SU-DHL-6 (cell line): Measurements from ENCODE around the gene TECTA.

Source experiments
- H2AFZ ChIP-seq: fragments of 200-600 bp; sonication (generic); 2 replicates; pipeline ENCODE4 v1.6.1; 2014; ENCODE audit warnings: low read depth, mild to moderate bottlenecking, moderate library complexity, mixed read lengths, antibody characterized with exemption, low read length; ENCODE audit not compliant: severe bottlenecking
- H3F3A ChIP-seq: fragments of 200-600 bp; shearing (Covaris generic); 2 replicates; pipeline ENCODE4 v1.6.0; 2016; ENCODE audit warnings: antibody characterized with exemption, mild to moderate bottlenecking; ENCODE audit not compliant: insufficient read depth
- H3K27ac ChIP-seq: fragments of 200-600 bp; sonication (generic); 2 replicates; pipeline ENCODE4 v1.5.1; 2016; ENCODE audit warnings: low read depth, mild to moderate bottlenecking, low read length, moderate library complexity, mixed read lengths
- H3K27me3 ChIP-seq: fragments of 200-600 bp; sonication (generic), shearing (Covaris generic); 2 replicates; pipeline ENCODE4 v1.6.0; 2014; ENCODE audit warnings: mild to moderate bottlenecking, low read length
- H3K36me3 ChIP-seq: fragments of 200-600 bp; sonication (generic); 2 replicates; pipeline ENCODE4 v1.6.1; 2014; ENCODE audit warnings: mild to moderate bottlenecking, low read length, mixed read lengths
- H3K4me2 ChIP-seq: fragments of 300-600, 200-600 bp; shearing (Covaris generic), sonication (generic); 2 replicates; pipeline ENCODE4 v1.6.0; 2014; ENCODE audit warnings: low read length, low read depth, mild to moderate bottlenecking; ENCODE audit not compliant: poor library complexity, severe bottlenecking
- H3K4me3 ChIP-seq: fragments of 200-600 bp; sonication (generic); 2 replicates; pipeline ENCODE4 v1.5.1; 2014; ENCODE audit warnings: antibody characterized with exemption, low read length, mild to moderate bottlenecking, mixed read lengths; ENCODE audit not compliant: insufficient read depth, poor library complexity, severe bottlenecking
- H3K79me2 ChIP-seq: fragments of 200-600 bp; sonication (generic); 2 replicates; pipeline ENCODE4 v1.6.1; 2014; ENCODE audit warnings: mild to moderate bottlenecking, low read length, moderate library complexity; ENCODE audit not compliant: insufficient read depth
- H3K9ac ChIP-seq: fragments of 200-600 bp; sonication (generic); 2 replicates; pipeline ENCODE4 v1.7.0; 2014; ENCODE audit warnings: mild to moderate bottlenecking, low read length
- H3K9me2 ChIP-seq: fragments of 200-600 bp; sonication (generic); replicated peaks from 2 replicates; pipeline ENCODE4 v1.6.1; 2014; ENCODE audit warnings: low read length; ENCODE audit not compliant: insufficient read depth
- H3K9me3 ChIP-seq: fragments of 200-600 bp; sonication (generic); 2 replicates; pipeline ENCODE4 v1.6.1; 2014; ENCODE audit warnings: low read length, mixed read lengths; ENCODE audit not compliant: insufficient read depth
- H4K20me1 ChIP-seq: fragments of 200-600 bp; sonication (generic); 2 replicates; pipeline ENCODE4 v1.6.1; 2014; ENCODE audit warnings: low read depth, mild to moderate bottlenecking, antibody characterized with exemption, low read length, moderate library complexity, mixed read lengths
- EZH2phosphoT487 ChIP-seq: fragments of 200-600 bp; sonication (generic), shearing (Covaris generic); conservative IDR thresholded peaks from 2 replicates; pipeline ENCODE4 v1.6.1; 2018; ENCODE audit warnings: mild to moderate bottlenecking, antibody characterized with exemption, low read length, moderate library complexity, mixed read lengths
- TF ChIP-seq, protein P1 (sequence below): fragments of 200-600 bp; sonication (generic); IDR thresholded peaks from one replicate; pipeline ENCODE4 v1.5.1; 2017; ENCODE audit warnings: antibody characterized with exemption, mild to moderate bottlenecking, low read length, moderate library complexity; ENCODE audit not compliant: insufficient read depth, poor library complexity, severe bottlenecking

TECTA gene

DNA sequence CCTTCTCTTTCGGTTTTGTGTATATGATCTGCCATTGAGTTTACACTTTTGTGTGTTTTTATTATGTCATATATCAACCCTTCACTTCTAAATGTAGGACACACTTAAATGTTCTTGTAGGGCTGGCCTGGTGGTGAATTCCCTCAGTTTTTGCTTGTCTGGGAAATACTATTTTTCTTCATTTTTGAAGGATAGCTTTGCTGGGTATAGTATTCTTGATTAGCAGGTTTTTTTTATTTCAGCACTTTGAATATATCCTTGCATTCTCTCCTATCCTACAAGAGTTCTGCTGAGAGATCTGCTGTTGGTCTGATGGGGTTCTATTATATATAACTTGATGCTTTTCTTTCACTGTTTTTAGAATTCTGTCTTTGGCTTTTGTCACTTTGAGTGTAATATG, 79.1 kb downstream of the TECTA start:
- no peak overlapping the region for H3K4me3 ChIP-seq
- H3K9ac ChIP-seq, result no peak overlapping the region
- H3K79me2 ChIP-seq, result no peaks in the 10 kb centered on the region
- peaks cover 8% of the 10 kb centered on the region; the same call in 1 of the 2 replicates for H3K9me3 ChIP-seq
- no peaks in the 10 kb centered on the region for H3K9me2 ChIP-seq
- no peak overlapping the region for H3K4me2 ChIP-seq
- no peaks in the 10 kb centered on the region for H3K27me3 ChIP-seq
- no peaks in the 10 kb centered on the region for H3F3A ChIP-seq
- H3K36me3 ChIP-seq, result no peaks in the 10 kb centered on the region
- no peaks in the 10 kb centered on the region for H4K20me1 ChIP-seq
- H3K27ac ChIP-seq, result no peak overlapping the region
- no peak for TF ChIP-seq EZH2phosphoT487
- TF ChIP-seq, protein P1, sequence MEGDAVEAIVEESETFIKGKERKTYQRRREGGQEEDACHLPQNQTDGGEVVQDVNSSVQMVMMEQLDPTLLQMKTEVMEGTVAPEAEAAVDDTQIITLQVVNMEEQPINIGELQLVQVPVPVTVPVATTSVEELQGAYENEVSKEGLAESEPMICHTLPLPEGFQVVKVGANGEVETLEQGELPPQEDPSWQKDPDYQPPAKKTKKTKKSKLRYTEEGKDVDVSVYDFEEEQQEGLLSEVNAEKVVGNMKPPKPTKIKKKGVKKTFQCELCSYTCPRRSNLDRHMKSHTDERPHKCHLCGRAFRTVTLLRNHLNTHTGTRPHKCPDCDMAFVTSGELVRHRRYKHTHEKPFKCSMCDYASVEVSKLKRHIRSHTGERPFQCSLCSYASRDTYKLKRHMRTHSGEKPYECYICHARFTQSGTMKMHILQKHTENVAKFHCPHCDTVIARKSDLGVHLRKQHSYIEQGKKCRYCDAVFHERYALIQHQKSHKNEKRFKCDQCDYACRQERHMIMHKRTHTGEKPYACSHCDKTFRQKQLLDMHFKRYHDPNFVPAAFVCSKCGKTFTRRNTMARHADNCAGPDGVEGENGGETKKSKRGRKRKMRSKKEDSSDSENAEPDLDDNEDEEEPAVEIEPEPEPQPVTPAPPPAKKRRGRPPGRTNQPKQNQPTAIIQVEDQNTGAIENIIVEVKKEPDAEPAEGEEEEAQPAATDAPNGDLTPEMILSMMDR, result no peak
- no peak overlapping the region for H2AFZ ChIP-seq

DNA sequence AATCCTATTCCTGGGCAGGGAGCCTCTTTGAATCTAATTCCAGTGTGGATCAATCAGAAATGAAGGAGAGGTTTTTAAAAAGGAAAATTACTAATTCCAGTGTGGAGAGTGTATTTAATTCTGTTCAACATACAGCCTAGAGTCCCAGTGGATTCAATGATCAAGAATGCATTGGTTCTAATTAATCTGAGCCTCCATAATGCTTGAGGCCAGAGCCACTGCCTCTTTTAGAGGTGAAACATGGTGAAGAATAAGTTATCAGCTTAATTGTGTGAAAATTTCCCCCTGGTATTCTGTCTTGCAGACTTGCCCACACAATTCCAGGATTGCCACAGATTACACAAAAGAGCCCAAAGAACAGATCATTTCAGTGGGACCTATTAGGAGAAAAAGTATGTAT, 87.7 kb downstream of the TECTA start:
- H3K4me3 ChIP-seq, result no peak overlapping the region

GRCh38 chr11:121191818-121192217, 90.8 kb downstream of the TECTA start:
- Histone ChIP-seq H3K4me3 (no peak overlapping the region), H3K9me2 (no peaks in the 10 kb centered on the region), H3F3A (no peaks in the 10 kb centered on the region), H3K9me3 (no peaks in the 10 kb centered on the region), H3K4me2 (no peak overlapping the region), H3K9ac (no peak overlapping the region), H3K27ac (no peak overlapping the region), H3K36me3 (no peaks in the 10 kb centered on the region), H4K20me1 (no peaks in the 10 kb centered on the region), H3K79me2 (no peaks in the 10 kb centered on the region), H2AFZ (no peak overlapping the region), H3K27me3 (no peaks in the 10 kb centered on the region)
- TF ChIP-seq, protein P1, result no peak
- TF ChIP-seq EZH2phosphoT487, result no peak

More for the DNA sequence above, 87.7 kb downstream of the TECTA start:
- Histone ChIP-seq H3K36me3 (no peaks in the 10 kb centered on the region), H3K9me2 (no peaks in the 10 kb centered on the region), H3K9ac (no peak overlapping the region), H3K27me3 (no peaks in the 10 kb centered on the region), H4K20me1 (no peaks in the 10 kb centered on the region), H3K79me2 (no peaks in the 10 kb centered on the region), H3K27ac (no peak overlapping the region), H3K9me3 (no peaks in the 10 kb centered on the region), H3F3A (no peaks in the 10 kb centered on the region), H2AFZ (no peak overlapping the region), H3K4me2 (no peak overlapping the region)
- no peak for TF ChIP-seq EZH2phosphoT487
- TF ChIP-seq, protein P1, result no peak
